CD4-positive, CD25-positive, alpha-beta regulatory T cell (primary cell): ENCODE data around the gene CLEC4E. TPM values are rescaled to one million over a fixed set of nuclear protein-coding genes. Genes with fewer than 3 reads are reported as not detected.

Experiments
- ATAC-seq, 2 donors: fragments of 150-1000 bp; cut with Tn5 transposase; one replicate each; pipeline ENCODE4 v1.10.0; 2021; ENCODE audit warnings: low read depth in 2 of 2, moderate number of reproducible peaks in 2 of 2, moderate library complexity in 1 of 2
- DNase-seq, 3 donors: peaks; one replicate each; pipeline versions ENCODE4 v3.0.0 to v3.0.0-alpha.2; 2012 to 2022; ENCODE audit warnings: mixed read lengths in 1 of 3
- H3K27ac ChIP-seq: one replicate; pipeline ENCODE4 v1.7.0; 2013; ENCODE audit warnings: mild to moderate bottlenecking, low read length; ENCODE audit not compliant: insufficient read depth, poor library complexity, severe bottlenecking
- H3K27me3 ChIP-seq: one replicate; pipeline ENCODE4 v1.7.0; 2013; ENCODE audit warnings: low read length; ENCODE audit not compliant: control insufficient read depth, insufficient read depth
- H3K36me3 ChIP-seq: one replicate; pipeline ENCODE4 v1.7.0; 2013; ENCODE audit warnings: mild to moderate bottlenecking, low read length, moderate library complexity; ENCODE audit not compliant: control insufficient read depth, insufficient read depth
- H3K4me1 ChIP-seq: 2 replicates; pipeline ENCODE4 v1.7.0; 2013; ENCODE audit warnings: mild to moderate bottlenecking, low read length; ENCODE audit not compliant: insufficient read depth, control insufficient read depth, poor library complexity, severe bottlenecking
- H3K4me3 ChIP-seq: one replicate; pipeline ENCODE4 v1.7.0; 2013; ENCODE audit warnings: low read depth, mild to moderate bottlenecking, low read length, moderate library complexity
- H3K9me3 ChIP-seq, 2 experiments: 1 replicate in 1 of 2; 2 replicates in 1 of 2; pipeline ENCODE4 v1.7.0; 2013; ENCODE audit warnings: low read length in 2 of 2, mild to moderate bottlenecking in 1 of 2, moderate library complexity in 1 of 2; ENCODE audit not compliant: control insufficient read depth in 2 of 2
- H3K27ac Mint-ChIP-seq, 3 donors: one replicate each; pipeline ENCODE4 v1.8.0; 2020 to 2022; ENCODE audit warnings: mild to moderate bottlenecking in 3 of 3, mixed read lengths in 3 of 3, moderate library complexity in 2 of 3
- H3K27me3 Mint-ChIP-seq: one replicate; pipeline ENCODE4 v1.8.0; 2022; ENCODE audit warnings: mild to moderate bottlenecking, mixed read lengths
- H3K36me3 Mint-ChIP-seq: one replicate; pipeline ENCODE4 v1.8.0; 2020; ENCODE audit warnings: mixed read lengths
- H3K4me1 Mint-ChIP-seq, 4 donors: one replicate each; pipeline ENCODE4 v1.8.0; 2020 to 2022; ENCODE audit warnings: mixed read lengths in 4 of 4, mild to moderate bottlenecking in 1 of 4
- H3K4me3 Mint-ChIP-seq, 4 donors: one replicate each; pipeline ENCODE4 v1.8.0; 2020 to 2022; ENCODE audit warnings: mild to moderate bottlenecking in 4 of 4, mixed read lengths in 4 of 4, moderate library complexity in 3 of 4
- H3K9me3 Mint-ChIP-seq, 7 donors: one replicate each; pipeline ENCODE4 v1.8.0; 2020 to 2022; ENCODE audit warnings: mixed read lengths in 7 of 7, mild to moderate bottlenecking in 3 of 7, moderate library complexity in 2 of 7
- polyA plus RNA-seq, 4 donors: library from polyadenylated mRNA; unstranded; fragments of 300-500 nt; fragmentation: Illumina TruSeq; gene quantifications; one replicate each; pipeline ENCODE4 v1.2.3, GENCODE V29; 2021
- total RNA-seq: library from RNA; stranded (reverse); gene quantifications from one replicate; pipeline ENCODE4 v1.2.3, GENCODE V29; 2022

CLEC4E gene
- total and polyA plus RNA-seq, 5 donors from 2014 or later: 0.36 TPM; not detected in 4

DNA sequence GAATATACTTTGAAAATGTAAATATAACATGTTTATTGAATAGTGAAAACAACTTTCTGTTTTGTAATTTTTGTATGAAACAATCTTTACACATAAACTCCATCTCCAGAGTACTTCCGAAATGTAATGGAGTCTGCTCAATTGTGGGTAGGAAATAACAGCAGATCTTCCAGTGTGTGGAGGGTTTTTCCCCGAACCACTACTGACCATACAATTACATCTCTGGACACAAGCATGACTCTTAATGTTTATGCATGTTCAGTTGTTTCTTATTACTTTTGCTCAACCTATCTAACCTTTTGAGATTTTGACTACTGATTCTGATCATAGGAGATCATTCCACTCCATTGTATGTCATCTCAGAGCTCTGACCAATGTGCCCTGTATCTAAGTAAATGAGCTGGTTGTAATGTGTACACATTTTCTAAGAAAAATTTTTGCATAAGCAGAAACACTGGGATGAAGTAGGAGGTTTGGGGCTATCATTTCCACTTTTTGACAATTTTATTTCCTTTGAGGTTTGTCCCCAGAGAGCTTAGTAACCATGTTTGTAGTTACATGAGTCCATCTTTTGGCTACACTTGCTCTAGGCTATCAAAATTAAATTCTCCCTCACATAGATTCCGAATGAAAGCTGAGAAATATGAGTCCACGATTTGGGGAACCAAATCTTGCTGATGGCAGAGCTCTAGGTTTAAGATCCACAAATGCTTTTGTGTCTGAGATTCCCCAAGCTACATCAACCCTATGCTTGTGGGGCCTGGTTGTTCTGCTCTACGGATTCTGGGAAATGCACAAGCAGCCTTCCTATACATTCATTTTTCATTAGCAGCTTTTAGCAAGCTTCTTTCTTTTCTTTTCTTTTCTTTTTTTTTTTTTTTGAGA lies 48.8 kb downstream of the CLEC4E start:
- H3K27me3 Mint-ChIP-seq: peaks cover 6% of the 10 kb centered on the region
- peaks cover 5% of the 10 kb centered on the region for H3K4me1 ChIP-seq
- no peak overlapping the region for H3K4me3 ChIP-seq
- H3K36me3 ChIP-seq: no peaks in the 10 kb centered on the region
- DNase-seq: no peak
- no peaks in the 10 kb centered on the region for H3K27me3 ChIP-seq
- ATAC-seq: no peak
- H3K27ac Mint-ChIP-seq: no peak overlapping the region
- no peaks in the 10 kb centered on the region for H3K36me3 Mint-ChIP-seq
- no peaks in the 10 kb centered on the region for H3K9me3 Mint-ChIP-seq
- H3K4me3 Mint-ChIP-seq: no peak overlapping the region
- H3K4me1 Mint-ChIP-seq: peaks cover 0 to 13% (median 6%) of the 10 kb centered on the region in 4 donors
- no peak overlapping the region for H3K27ac ChIP-seq
- H3K9me3 ChIP-seq: no peaks in the 10 kb centered on the region

Other genes with a start within 250 kb of the CLEC4E start
- not detected for gene CLEC6A, start 84.9 kb downstream of the CLEC4E start, total RNA-seq
- not detected for gene CLEC6A, start 84.9 kb downstream of the CLEC4E start, polyA plus RNA-seq
- not detected for gene CLEC4D, start 27.4 kb downstream of the CLEC4E start, total RNA-seq
- not detected for gene CLEC4D, start 27.4 kb downstream of the CLEC4E start, polyA plus RNA-seq
- gene AICDA, start 72.0 kb upstream of the CLEC4E start, total RNA-seq: not detected
- not detected for gene AICDA, start 72.0 kb upstream of the CLEC4E start, polyA plus RNA-seq
- not detected for gene MFAP5, start 121.9 kb upstream of the CLEC4E start, total RNA-seq
- gene MFAP5, start 121.9 kb upstream of the CLEC4E start, polyA plus RNA-seq: not detected
- gene RIMKLB, start 157.1 kb upstream of the CLEC4E start, total RNA-seq: 7.7 TPM
- 1 to 10 TPM; 1.1 to 2.1 (median 1.4) TPM for gene RIMKLB, start 157.1 kb upstream of the CLEC4E start, polyA plus RNA-seq